ENCODE data around the gene ASB2.

ASB2 gene

DNA sequence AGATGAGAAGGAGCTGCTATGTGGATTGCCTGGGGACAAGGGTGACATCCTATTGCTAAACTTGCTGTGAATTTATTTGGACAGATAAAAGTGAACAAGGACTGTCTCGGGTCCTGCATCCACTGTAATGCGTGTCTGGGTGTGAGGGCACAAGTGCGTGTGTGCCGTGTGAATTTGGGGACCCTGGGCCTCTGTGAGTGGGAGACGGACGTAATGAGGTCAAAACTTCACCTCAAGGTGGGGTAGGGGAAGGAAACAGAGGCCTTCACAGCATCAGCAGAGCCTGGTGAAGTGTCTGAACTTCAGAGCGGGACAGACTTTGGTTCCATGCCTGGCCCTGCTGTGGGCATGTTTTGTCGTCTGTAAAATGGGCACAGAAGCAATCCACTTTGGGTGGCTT, 14.8 kb downstream of the ASB2 start:
- Histone ChIP-seq H3K27me3 (ENCODE audit: insufficient read depth, low read length, poor library complexity) (peaks cover 2% of the 10 kb centered on the region), H3K36me3 (ENCODE audit: insufficient read depth, low read length) (no peaks in the 10 kb centered on the region), H3K79me2 (ENCODE audit: insufficient read depth, low read length) (no peaks in the 10 kb centered on the region), H3K4me1 (ENCODE audit: insufficient read depth, low read length) (no peaks in the 10 kb centered on the region), H3K4me2 (ENCODE audit: insufficient read depth, low read length) (no peak overlapping the region), H3K27ac (ENCODE audit: low read length) (no peak overlapping the region), H4K20me1 (ENCODE audit: insufficient read depth, low read length) (peaks cover 6% of the 10 kb centered on the region), H3K9me3 (ENCODE audit: insufficient read depth, low read length, severe bottlenecking) (no peaks in the 10 kb centered on the region), H2AFZ (ENCODE audit: low read depth, low read length) (no peak overlapping the region), H3K9ac (ENCODE audit: low read depth, low read length) (no peak overlapping the region), H3K4me3 (ENCODE audit: low read depth in 1 of 2, low read length in 2 of 2) (no peak overlapping the region)
- DNase-seq: no peak
- ATAC-seq (ENCODE audit: insufficient read depth, low read depth): no peak
- TF ChIP-seq, protein P1, sequence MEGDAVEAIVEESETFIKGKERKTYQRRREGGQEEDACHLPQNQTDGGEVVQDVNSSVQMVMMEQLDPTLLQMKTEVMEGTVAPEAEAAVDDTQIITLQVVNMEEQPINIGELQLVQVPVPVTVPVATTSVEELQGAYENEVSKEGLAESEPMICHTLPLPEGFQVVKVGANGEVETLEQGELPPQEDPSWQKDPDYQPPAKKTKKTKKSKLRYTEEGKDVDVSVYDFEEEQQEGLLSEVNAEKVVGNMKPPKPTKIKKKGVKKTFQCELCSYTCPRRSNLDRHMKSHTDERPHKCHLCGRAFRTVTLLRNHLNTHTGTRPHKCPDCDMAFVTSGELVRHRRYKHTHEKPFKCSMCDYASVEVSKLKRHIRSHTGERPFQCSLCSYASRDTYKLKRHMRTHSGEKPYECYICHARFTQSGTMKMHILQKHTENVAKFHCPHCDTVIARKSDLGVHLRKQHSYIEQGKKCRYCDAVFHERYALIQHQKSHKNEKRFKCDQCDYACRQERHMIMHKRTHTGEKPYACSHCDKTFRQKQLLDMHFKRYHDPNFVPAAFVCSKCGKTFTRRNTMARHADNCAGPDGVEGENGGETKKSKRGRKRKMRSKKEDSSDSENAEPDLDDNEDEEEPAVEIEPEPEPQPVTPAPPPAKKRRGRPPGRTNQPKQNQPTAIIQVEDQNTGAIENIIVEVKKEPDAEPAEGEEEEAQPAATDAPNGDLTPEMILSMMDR (IDR thresholded peaks at IDR 0.05; ENCODE audit: borderline replicate concordance, extremely low read depth, low read length, poor library complexity, severe bottlenecking): no peak
- no peak for TF ChIP-seq EZH2 (IDR thresholded peaks at IDR 0.05; ENCODE audit: borderline replicate concordance, low read depth, low read length, severe bottlenecking)

DNA sequence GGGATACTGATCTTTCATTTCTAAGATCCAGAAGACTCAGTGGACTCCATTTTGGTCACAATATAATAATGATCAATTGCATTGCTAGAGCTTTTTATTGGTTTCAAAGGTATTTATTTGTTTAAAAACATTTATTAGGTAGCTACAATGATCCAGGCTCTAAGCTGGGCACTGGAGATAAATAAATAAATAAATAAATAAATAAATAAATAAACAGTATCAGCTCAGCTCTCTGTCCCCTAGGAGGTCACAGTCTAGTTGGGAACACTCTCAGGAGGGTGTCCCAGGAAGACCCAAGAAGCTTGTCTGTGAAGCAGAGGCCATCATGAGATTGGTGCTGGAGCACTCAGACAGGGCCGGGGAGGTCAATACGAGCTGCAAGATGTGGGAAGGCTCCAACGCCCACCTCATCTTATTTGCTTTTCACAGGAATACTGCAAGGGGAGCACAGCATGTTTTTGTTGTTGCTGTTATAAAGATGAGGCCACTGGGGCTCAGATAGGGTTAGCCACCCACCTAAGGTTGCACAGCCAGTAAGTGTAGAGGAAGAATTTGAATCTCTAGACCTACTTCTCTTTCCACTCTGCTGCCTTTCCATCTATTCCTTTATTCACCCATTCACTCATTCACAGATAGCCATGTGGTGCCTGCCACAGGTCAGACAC, 15.5 kb downstream of the ASB2 start:
- no peak overlapping the region for H3K9ac ChIP-seq (ENCODE audit: low read depth, low read length)
- ATAC-seq (ENCODE audit: insufficient read depth, low read depth) (no peak), DNase-seq (no peak)
- H3K4me1 ChIP-seq (ENCODE audit: insufficient read depth, low read length): no peaks in the 10 kb centered on the region
- no peak overlapping the region for H3K4me3 ChIP-seq (ENCODE audit: low read depth in 1 of 2, low read length in 2 of 2)
- H3K27me3 ChIP-seq (ENCODE audit: insufficient read depth, low read length, poor library complexity): peaks cover 2% of the 10 kb centered on the region
- H3K36me3 ChIP-seq (ENCODE audit: insufficient read depth, low read length): no peaks in the 10 kb centered on the region
- H3K27ac ChIP-seq (ENCODE audit: low read length): no peak overlapping the region
- H3K79me2 ChIP-seq (ENCODE audit: insufficient read depth, low read length): no peaks in the 10 kb centered on the region
- H3K9me3 ChIP-seq (ENCODE audit: insufficient read depth, low read length, severe bottlenecking): no peaks in the 10 kb centered on the region
- peaks cover 4% of the 10 kb centered on the region for H4K20me1 ChIP-seq (ENCODE audit: insufficient read depth, low read length)
- no peak overlapping the region for H3K4me2 ChIP-seq (ENCODE audit: insufficient read depth, low read length)
- H2AFZ ChIP-seq (ENCODE audit: low read depth, low read length): no peak overlapping the region
- TF ChIP-seq, protein P1 (IDR thresholded peaks at IDR 0.05; ENCODE audit: borderline replicate concordance, extremely low read depth, low read length, poor library complexity, severe bottlenecking): no peak
- TF ChIP-seq EZH2 (IDR thresholded peaks at IDR 0.05; ENCODE audit: borderline replicate concordance, low read depth, low read length, severe bottlenecking): no peak

DNA sequence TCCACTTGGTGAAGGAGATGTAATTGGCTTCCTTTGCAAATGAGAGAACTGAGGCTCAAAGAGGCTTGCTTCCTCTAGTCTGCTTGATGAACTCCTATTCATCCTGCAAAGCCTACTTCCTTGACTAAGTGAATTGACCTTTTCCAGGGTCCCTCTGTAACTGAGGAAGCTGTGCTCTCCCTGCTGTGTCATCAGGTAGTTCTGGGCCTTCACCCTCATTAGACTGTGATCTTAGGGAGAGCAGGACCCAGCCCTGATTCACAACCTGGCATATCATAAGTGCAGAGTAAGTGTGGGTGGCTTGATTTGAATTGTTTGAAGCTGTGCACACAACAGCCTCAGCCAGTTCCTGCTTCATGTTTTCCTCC, 16.3 kb downstream of the ASB2 start:
- Histone ChIP-seq H3K79me2 (ENCODE audit: insufficient read depth, low read length) (no peaks in the 10 kb centered on the region), H3K36me3 (ENCODE audit: insufficient read depth, low read length) (no peaks in the 10 kb centered on the region), H3K4me2 (ENCODE audit: insufficient read depth, low read length) (no peak overlapping the region), H3K27me3 (ENCODE audit: insufficient read depth, low read length, poor library complexity) (peaks cover 2% of the 10 kb centered on the region), H3K4me1 (ENCODE audit: insufficient read depth, low read length) (no peaks in the 10 kb centered on the region), H3K27ac (ENCODE audit: low read length) (no peak overlapping the region), H3K9me3 (ENCODE audit: insufficient read depth, low read length, severe bottlenecking) (no peaks in the 10 kb centered on the region), H4K20me1 (ENCODE audit: insufficient read depth, low read length) (peaks cover 2% of the 10 kb centered on the region; the same call in 1 of the 2 replicates), H3K9ac (ENCODE audit: low read depth, low read length) (no peak overlapping the region), H3K4me3 (ENCODE audit: low read depth in 1 of 2, low read length in 2 of 2) (no peak overlapping the region), H2AFZ (ENCODE audit: low read depth, low read length) (no peak overlapping the region)
- TF ChIP-seq EZH2 (IDR thresholded peaks at IDR 0.05; ENCODE audit: borderline replicate concordance, low read depth, low read length, severe bottlenecking): no peak
- TF ChIP-seq, protein P1 (IDR thresholded peaks at IDR 0.05; ENCODE audit: borderline replicate concordance, extremely low read depth, low read length, poor library complexity, severe bottlenecking): no peak
- ATAC-seq (ENCODE audit: insufficient read depth, low read depth) (no peak), DNase-seq (no peak)

Data from DND-41 (cell line).